Upper lobe of left lung (tissue), 4 donors: ENCODE measurements around the gene CEACAM8.
"Not testable (repeated sequence)": the region's sequence is repeated elsewhere in the genome, so short reads cannot be mapped to it uniquely, and the experiment has no call there.

Source experiments
- CTCF ChIP-seq, 6 experiments: fragments of 450-650 bp in 4 of 6; fragments of 200-600 bp in 2 of 6; sonication (generic) in 2 of 6; IDR thresholded peaks; one replicate each; pipeline ENCODE4 v1.5.1; 2016 to 2019; ENCODE audit warnings: antibody characterized with exemption in 6 of 6
- POLR2AphosphoS5 ChIP-seq, 2 donors: sonication (generic); formaldehyde crosslinking; IDR thresholded peaks; one replicate each; pipeline ENCODE4 v1.5.1; 2017; ENCODE audit warnings: antibody characterized with exemption in 2 of 2

GRCh38 chr19:42549067-42549466, 45.7 kb downstream of the CEACAM8 start:
- not testable (repeated sequence) for TF ChIP-seq CTCF, POLR2AphosphoS5 (IDR thresholded peaks at IDR 0.05)
